Measurements from ENCODE around the gene STAG3.

GRCh38 chr7:100248483-100248882 is 70.8 kb downstream of the STAG3 start:
- TF ChIP-seq, protein P1, sequence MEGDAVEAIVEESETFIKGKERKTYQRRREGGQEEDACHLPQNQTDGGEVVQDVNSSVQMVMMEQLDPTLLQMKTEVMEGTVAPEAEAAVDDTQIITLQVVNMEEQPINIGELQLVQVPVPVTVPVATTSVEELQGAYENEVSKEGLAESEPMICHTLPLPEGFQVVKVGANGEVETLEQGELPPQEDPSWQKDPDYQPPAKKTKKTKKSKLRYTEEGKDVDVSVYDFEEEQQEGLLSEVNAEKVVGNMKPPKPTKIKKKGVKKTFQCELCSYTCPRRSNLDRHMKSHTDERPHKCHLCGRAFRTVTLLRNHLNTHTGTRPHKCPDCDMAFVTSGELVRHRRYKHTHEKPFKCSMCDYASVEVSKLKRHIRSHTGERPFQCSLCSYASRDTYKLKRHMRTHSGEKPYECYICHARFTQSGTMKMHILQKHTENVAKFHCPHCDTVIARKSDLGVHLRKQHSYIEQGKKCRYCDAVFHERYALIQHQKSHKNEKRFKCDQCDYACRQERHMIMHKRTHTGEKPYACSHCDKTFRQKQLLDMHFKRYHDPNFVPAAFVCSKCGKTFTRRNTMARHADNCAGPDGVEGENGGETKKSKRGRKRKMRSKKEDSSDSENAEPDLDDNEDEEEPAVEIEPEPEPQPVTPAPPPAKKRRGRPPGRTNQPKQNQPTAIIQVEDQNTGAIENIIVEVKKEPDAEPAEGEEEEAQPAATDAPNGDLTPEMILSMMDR (IDR thresholded peaks at IDR 0.05; ENCODE audit: poor library complexity): no peak
- TF ChIP-seq EZH2phosphoT487 (IDR thresholded peaks at IDR 0.05; ENCODE audit: low read depth, severe bottlenecking, unreplicated experiment) (no peak), EZH2 (IDR thresholded peaks at IDR 0.05; ENCODE audit: borderline replicate concordance) (no peak)
